Rectal smooth muscle tissue (tissue), 1 donor: Measurements from ENCODE around the gene GANC.
"Not testable (repeated sequence)": the region's sequence is repeated elsewhere in the genome, so short reads cannot be mapped to it uniquely, and the experiment has no call there.

Experiments used
- H3K27ac ChIP-seq: one replicate; pipeline ENCODE4 v1.7.0; 2013; ENCODE audit warnings: low read depth, low read length, inconsistent platforms
- H3K27me3 ChIP-seq: one replicate; pipeline ENCODE4 v1.7.0; 2013; ENCODE audit warnings: low read length; ENCODE audit not compliant: control insufficient read depth, insufficient read depth
- H3K36me3 ChIP-seq: one replicate; pipeline ENCODE4 v1.7.0; 2013; ENCODE audit warnings: low read length; ENCODE audit not compliant: control insufficient read depth, insufficient read depth
- H3K4me1 ChIP-seq: one replicate; pipeline ENCODE4 v1.7.0; 2013; ENCODE audit warnings: low read length; ENCODE audit not compliant: control insufficient read depth, insufficient read depth
- H3K4me3 ChIP-seq: one replicate; pipeline ENCODE4 v1.7.0; 2013; ENCODE audit warnings: low read length
- H3K9ac ChIP-seq: one replicate; pipeline ENCODE4 v1.7.0; 2013; ENCODE audit warnings: low read length

GANC gene

DNA sequence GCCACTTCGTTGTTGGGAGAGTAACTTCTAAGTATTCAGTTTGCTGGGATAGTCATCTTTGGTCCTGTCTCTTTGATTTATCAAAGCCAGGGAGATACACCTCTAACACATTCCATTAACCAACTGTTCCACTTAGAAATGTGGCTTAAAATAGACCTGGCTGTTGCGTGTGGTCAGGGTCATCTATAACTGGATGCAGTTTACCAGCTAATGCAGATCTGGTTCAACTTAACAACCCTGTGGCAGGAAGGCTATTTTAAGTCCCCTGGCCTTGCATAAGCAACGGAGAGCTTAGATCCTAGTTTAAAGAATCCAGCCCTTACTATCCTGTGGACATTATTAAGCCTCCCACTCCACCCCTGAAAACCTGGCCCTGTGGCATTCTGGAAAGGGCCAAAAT is 58.2 kb downstream of the GANC start:
- H3K4me1 ChIP-seq = no peaks in the 10 kb centered on the region
- H3K9ac ChIP-seq = no peak overlapping the region
- no peak overlapping the region for H3K4me3 ChIP-seq
- no peaks in the 10 kb centered on the region for H3K27me3 ChIP-seq
- no peaks in the 10 kb centered on the region for H3K36me3 ChIP-seq
- H3K27ac ChIP-seq = no peak overlapping the region

- Histone ChIP-seq H3K27me3 (no peaks in the 10 kb centered on the region), H3K4me3 (no peak overlapping the region), H3K9ac (no peak overlapping the region), H3K36me3 (no peaks in the 10 kb centered on the region), H3K27ac (no peak overlapping the region), H3K4me1 (no peaks in the 10 kb centered on the region)
Measured at GRCh38 chr15:42332331-42332730, 59.3 kb downstream of the GANC start.

GRCh38 chr15:42335074-42335473 is 62.1 kb downstream of the GANC start:
- H3K9ac ChIP-seq = no peak overlapping the region
- no peaks in the 10 kb centered on the region for H3K36me3 ChIP-seq
- H3K4me3 ChIP-seq = no peak overlapping the region
- H3K27ac ChIP-seq = no peak overlapping the region
- H3K27me3 ChIP-seq = no peaks in the 10 kb centered on the region
- H3K4me1 ChIP-seq = no peaks in the 10 kb centered on the region

DNA sequence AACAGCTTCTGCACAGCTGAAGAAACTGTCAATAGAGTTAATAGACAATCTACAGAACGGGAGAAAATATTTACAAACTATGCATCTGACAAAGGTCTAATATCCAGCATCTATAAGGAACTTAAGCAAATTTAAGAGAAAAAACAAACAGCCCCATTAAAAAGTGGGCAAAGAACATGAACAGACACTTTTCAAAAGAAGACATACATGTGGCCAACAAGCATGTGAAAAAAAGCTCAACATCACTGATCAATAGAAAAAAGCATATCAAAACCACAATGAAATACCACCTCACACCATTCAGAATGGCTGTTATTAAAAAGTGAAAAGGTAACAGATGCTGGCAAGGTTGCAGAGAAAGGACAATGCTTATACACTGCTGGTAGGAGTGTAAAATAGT is 63.6 kb downstream of the GANC start:
- H3K9ac ChIP-seq, H3K4me3 ChIP-seq, H3K36me3 ChIP-seq, H3K4me1 ChIP-seq, H3K27ac ChIP-seq, H3K27me3 ChIP-seq: not testable (repeated sequence)

DNA sequence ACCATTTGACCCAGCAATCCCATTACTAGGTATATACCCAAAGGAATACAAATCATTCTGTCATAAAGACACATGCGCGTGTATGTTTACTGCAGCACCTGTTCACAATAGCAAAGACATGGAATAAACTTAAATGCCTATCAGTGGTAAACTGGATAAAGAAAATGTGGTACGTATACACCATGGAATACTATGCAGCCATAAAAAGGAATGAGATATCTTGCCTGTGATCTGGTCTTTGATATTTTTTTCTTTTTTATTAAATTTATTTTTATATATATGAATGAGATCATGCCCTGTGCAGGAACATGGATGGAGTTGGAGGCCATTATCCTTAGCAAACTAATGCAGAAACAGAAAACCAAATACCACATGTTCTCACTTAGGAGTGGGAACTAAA is 64.1 kb downstream of the GANC start:
- not testable (repeated sequence) for H3K27ac ChIP-seq

DNA sequence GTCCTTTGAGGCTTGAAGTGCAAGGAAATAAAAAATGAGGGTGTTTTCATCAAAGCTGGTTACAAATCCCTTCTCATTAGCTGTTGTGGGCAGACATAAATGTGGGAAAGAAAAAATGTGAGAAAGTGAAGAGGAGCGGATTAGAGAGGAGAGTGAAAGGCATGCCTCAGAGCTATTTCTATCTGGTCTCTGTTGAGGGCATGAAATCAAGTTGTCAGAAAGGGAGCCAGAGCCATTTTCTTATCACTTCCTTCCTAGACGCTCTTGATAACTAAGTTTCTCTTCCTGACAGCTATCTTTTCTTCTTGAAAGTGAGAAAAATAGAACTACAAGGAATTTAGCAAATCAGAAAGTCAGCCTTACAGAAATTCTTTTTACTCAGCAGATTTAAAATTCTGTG is 65.5 kb downstream of the GANC start:
- Histone ChIP-seq H3K4me1 (no peaks in the 10 kb centered on the region), H3K9ac (no peak overlapping the region), H3K36me3 (no peaks in the 10 kb centered on the region), H3K27ac (no peak overlapping the region), H3K4me3 (no peak overlapping the region), H3K27me3 (no peaks in the 10 kb centered on the region)

More for the DNA sequence above, 64.1 kb downstream of the GANC start:
- H3K9ac ChIP-seq, H3K27me3 ChIP-seq, H3K4me1 ChIP-seq, H3K4me3 ChIP-seq, H3K36me3 ChIP-seq: not testable (repeated sequence)

GRCh38 chr15:42343596-42344232 is 70.7 kb downstream of the GANC start:
- Histone ChIP-seq H3K4me1 (no peaks in the 10 kb centered on the region), H3K27ac (no peak overlapping the region), H3K36me3 (peaks cover 9% of the 10 kb centered on the region), H3K4me3 (no peak overlapping the region), H3K27me3 (no peaks in the 10 kb centered on the region), H3K9ac (no peak overlapping the region)

- H3K36me3 ChIP-seq = peaks cover 9% of the 10 kb centered on the region
- no peaks in the 10 kb centered on the region for H3K27me3 ChIP-seq
- no peak overlapping the region for H3K9ac ChIP-seq
- no peak overlapping the region for H3K27ac ChIP-seq
- H3K4me1 ChIP-seq = no peaks in the 10 kb centered on the region
- H3K4me3 ChIP-seq = no peak overlapping the region
Measured at GRCh38 chr15:42344763-42345162, 71.8 kb downstream of the GANC start.

GRCh38 chr15:42345504-42345903 is 72.5 kb downstream of the GANC start:
- H3K4me3 ChIP-seq = no peak overlapping the region
- no peaks in the 10 kb centered on the region for H3K4me1 ChIP-seq
- peaks cover 9% of the 10 kb centered on the region for H3K36me3 ChIP-seq
- no peak overlapping the region for H3K9ac ChIP-seq
- no peaks in the 10 kb centered on the region for H3K27me3 ChIP-seq
- H3K27ac ChIP-seq = no peak overlapping the region

DNA sequence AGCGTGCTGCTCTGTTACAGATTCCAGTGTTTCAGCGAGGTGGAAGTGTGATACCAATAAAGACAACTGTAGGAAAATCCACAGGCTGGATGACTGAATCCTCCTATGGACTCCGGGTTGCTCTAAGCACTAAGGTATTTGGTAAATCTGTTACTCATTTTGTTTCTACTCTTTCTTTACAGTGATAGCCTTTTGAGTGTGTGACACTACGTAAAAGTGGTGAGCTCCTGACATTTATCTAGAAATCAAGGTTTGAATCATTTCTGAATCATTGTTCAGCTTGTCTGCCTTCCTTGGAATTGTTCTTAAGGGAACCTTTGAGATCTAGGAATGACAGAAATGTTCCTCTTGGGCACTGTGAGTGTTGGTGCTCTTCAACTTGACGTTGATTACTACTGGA is 75.1 kb downstream of the GANC start:
- no peak overlapping the region for H3K9ac ChIP-seq
- H3K36me3 ChIP-seq = peaks cover 19% of the 10 kb centered on the region
- no peaks in the 10 kb centered on the region for H3K27me3 ChIP-seq
- H3K27ac ChIP-seq = no peak overlapping the region
- no peak overlapping the region for H3K4me3 ChIP-seq
- H3K4me1 ChIP-seq = no peaks in the 10 kb centered on the region

DNA sequence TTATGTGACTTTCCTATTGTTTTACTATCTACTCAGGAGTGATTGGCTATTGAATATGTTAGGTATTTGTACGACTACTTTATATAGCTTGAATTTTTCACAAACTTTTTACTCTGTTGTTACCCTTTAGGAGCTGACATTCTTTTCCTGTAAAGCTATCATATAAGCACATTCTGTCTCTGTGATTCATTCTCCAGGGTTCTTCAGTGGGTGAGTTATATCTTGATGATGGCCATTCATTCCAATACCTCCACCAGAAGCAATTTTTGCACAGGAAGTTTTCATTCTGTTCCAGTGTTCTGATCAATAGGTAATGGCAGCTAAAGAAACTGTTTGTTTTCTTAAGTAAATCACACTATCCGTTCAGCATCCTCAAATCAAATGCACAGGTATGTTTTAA is 76.2 kb downstream of the GANC start:
- Histone ChIP-seq H3K27me3 (no peaks in the 10 kb centered on the region), H3K9ac (no peak overlapping the region), H3K4me1 (no peaks in the 10 kb centered on the region), H3K4me3 (no peak overlapping the region), H3K36me3 (peaks cover 16% of the 10 kb centered on the region), H3K27ac (no peak overlapping the region)

- H3K27me3 ChIP-seq = no peaks in the 10 kb centered on the region
- H3K36me3 ChIP-seq = peaks cover 10% of the 10 kb centered on the region
- no peak overlapping the region for H3K9ac ChIP-seq
- H3K27ac ChIP-seq = no peak overlapping the region
- H3K4me3 ChIP-seq = no peak overlapping the region
- H3K4me1 ChIP-seq = no peaks in the 10 kb centered on the region
Measured at GRCh38 chr15:42352401-42352800, 79.4 kb downstream of the GANC start.

GRCh38 chr15:42353061-42353460 is 80.1 kb downstream of the GANC start:
- H3K27ac ChIP-seq = no peak overlapping the region
- H3K9ac ChIP-seq = no peak overlapping the region
- no peaks in the 10 kb centered on the region for H3K27me3 ChIP-seq
- H3K4me1 ChIP-seq = no peaks in the 10 kb centered on the region
- H3K36me3 ChIP-seq = peaks cover 10% of the 10 kb centered on the region
- no peak overlapping the region for H3K4me3 ChIP-seq
